Measurements from ENCODE around the gene LRRC32.
A peak's percentile ranks its signal among the peaks of the same experiment; 100 is the strongest.

The LRRC32 gene

GRCh38 chr11:76673176-76674142 lies 2.9 kb upstream of the LRRC32 start:
- Histone ChIP-seq H4K20me1 (ENCODE audit: low read depth, low read length) (no peaks in the 10 kb centered on the region), H3K9me2 (replicated peaks; ENCODE audit: insufficient read depth, low read length) (no peaks in the 10 kb centered on the region), H3K9me3 (ENCODE audit: insufficient read depth, low read length) (no peaks in the 10 kb centered on the region), H3K27me3 (ENCODE audit: low read length) (no peaks in the 10 kb centered on the region), H3K4me2 (ENCODE audit: low read depth, low read length, poor library complexity, severe bottlenecking) (peak overlapping the region; percentile 47), H3K27ac (ENCODE audit: low read depth, low read length) (peak overlapping the region; percentile 73), H2AFZ (ENCODE audit: low read depth, low read length, severe bottlenecking) (no peak overlapping the region), H3K9ac (ENCODE audit: low read length) (peak overlapping the region; percentile 18; the same call in 1 of the 2 replicates), H3K36me3 (ENCODE audit: low read length) (no peaks in the 10 kb centered on the region), H3K79me2 (ENCODE audit: insufficient read depth, low read length) (no peaks in the 10 kb centered on the region), H3K4me3 (ENCODE audit: insufficient read depth, low read length, poor library complexity, severe bottlenecking) (no peak overlapping the region), H3F3A (ENCODE audit: insufficient read depth) (peaks cover 37% of the 10 kb centered on the region)
- TF ChIP-seq, protein P1, sequence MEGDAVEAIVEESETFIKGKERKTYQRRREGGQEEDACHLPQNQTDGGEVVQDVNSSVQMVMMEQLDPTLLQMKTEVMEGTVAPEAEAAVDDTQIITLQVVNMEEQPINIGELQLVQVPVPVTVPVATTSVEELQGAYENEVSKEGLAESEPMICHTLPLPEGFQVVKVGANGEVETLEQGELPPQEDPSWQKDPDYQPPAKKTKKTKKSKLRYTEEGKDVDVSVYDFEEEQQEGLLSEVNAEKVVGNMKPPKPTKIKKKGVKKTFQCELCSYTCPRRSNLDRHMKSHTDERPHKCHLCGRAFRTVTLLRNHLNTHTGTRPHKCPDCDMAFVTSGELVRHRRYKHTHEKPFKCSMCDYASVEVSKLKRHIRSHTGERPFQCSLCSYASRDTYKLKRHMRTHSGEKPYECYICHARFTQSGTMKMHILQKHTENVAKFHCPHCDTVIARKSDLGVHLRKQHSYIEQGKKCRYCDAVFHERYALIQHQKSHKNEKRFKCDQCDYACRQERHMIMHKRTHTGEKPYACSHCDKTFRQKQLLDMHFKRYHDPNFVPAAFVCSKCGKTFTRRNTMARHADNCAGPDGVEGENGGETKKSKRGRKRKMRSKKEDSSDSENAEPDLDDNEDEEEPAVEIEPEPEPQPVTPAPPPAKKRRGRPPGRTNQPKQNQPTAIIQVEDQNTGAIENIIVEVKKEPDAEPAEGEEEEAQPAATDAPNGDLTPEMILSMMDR (IDR thresholded peaks at IDR 0.05; ENCODE audit: insufficient read depth, low read length, poor library complexity, severe bottlenecking): no peak
- no peak for TF ChIP-seq EZH2phosphoT487 (conservative IDR thresholded peaks at IDR 0.05; ENCODE audit: low read length)

DNA sequence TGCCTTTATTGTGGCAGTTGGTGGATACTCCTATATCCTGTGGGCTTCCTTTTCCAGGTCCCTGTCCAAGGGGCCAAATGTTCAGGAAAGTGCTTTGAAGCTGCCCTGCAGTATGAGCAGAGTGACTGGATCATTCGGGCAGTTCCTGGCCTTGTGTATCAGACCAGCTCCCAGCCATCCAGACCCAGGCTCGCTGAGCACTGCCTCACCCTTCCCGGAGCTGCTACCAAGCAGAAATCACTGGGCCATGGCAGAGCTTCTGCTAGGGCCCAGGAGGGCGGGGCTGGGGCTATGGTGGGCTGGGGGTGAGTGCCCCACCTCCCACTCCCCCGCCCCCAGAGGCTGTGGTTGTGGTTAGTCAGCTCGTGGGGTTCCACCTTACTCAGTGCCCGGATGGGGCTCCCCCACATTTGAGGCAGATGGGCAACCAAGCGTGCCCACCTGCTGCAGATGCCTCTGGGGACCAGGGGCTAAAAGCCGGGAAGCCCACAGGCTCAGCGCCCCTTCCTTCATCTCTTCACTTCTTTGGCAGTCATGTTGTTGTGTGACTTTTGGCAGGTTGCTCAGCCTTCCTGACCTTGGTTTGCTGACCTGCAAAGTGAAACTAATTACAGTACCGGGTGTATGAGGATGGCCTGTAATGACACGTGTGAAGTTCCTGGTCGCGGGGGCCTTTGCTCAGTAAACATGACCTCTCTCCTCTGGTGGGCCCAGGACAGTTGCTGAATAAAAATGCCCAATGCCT lies 2.1 kb upstream of the LRRC32 start:
- Histone ChIP-seq H4K20me1 (ENCODE audit: low read depth, low read length) (no peaks in the 10 kb centered on the region), H3K9me2 (replicated peaks; ENCODE audit: insufficient read depth, low read length) (no peaks in the 10 kb centered on the region), H3K9ac (ENCODE audit: low read length) (peak overlapping the region; percentile 37; the same call in 1 of the 2 replicates), H2AFZ (ENCODE audit: low read depth, low read length, severe bottlenecking) (no peak overlapping the region), H3K9me3 (ENCODE audit: insufficient read depth, low read length) (no peaks in the 10 kb centered on the region), H3F3A (ENCODE audit: insufficient read depth) (peaks cover 37% of the 10 kb centered on the region), H3K27ac (ENCODE audit: low read depth, low read length) (peak overlapping the region; percentile 73), H3K4me3 (ENCODE audit: insufficient read depth, low read length, poor library complexity, severe bottlenecking) (no peak overlapping the region), H3K4me2 (ENCODE audit: low read depth, low read length, poor library complexity, severe bottlenecking) (peak overlapping the region; percentile 47), H3K79me2 (ENCODE audit: insufficient read depth, low read length) (no peaks in the 10 kb centered on the region), H3K27me3 (ENCODE audit: low read length) (no peaks in the 10 kb centered on the region), H3K36me3 (ENCODE audit: low read length) (no peaks in the 10 kb centered on the region)
- TF ChIP-seq, protein P1 (IDR thresholded peaks at IDR 0.05; ENCODE audit: insufficient read depth, low read length, poor library complexity, severe bottlenecking): no peak
- TF ChIP-seq EZH2phosphoT487 (conservative IDR thresholded peaks at IDR 0.05; ENCODE audit: low read length): peak; percentile 97

DNA sequence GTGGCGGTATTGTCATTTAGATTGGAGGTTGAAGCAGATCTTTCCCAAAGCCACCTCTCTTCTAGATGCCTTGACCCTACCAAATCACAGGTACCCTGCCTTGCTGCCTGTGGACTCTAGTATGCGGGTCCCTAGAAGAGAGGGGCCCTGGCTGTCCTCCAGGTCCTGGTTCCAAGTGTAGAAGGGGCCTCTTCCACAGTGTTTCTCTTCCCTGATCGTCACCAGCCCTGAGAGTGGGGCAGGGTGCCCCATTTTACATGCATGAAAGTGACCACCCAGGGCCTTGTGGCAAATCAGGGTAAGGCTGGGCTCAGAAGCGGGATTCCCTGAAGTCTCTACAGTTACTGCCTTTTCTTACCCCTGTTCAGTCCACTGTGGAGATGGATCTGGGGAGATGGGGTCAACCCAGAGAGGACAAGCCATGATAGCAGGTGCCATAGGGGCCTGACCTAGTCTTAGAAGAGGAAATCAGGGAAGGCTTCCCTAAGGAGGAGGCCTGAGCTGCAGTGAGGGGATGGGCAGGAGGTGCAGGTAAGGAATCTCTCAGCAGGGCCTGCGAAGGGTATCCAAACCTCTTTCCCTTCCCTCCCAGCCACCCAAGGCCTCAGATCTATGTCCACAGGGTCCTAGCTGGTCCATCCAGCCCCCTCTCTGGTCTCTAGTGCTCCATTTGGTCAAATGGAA lies 1.2 kb upstream of the LRRC32 start:
- H3K79me2 ChIP-seq (ENCODE audit: insufficient read depth, low read length): no peaks in the 10 kb centered on the region
- no peaks in the 10 kb centered on the region for H3K27me3 ChIP-seq (ENCODE audit: low read length)
- peaks cover 37% of the 10 kb centered on the region for H3F3A ChIP-seq (ENCODE audit: insufficient read depth)
- H2AFZ ChIP-seq (ENCODE audit: low read depth, low read length, severe bottlenecking): no peak overlapping the region
- H3K27ac ChIP-seq (ENCODE audit: low read depth, low read length): peak overlapping the region; percentile 71
- H3K4me3 ChIP-seq (ENCODE audit: insufficient read depth, low read length, poor library complexity, severe bottlenecking): no peak overlapping the region
- TF ChIP-seq EZH2phosphoT487 (conservative IDR thresholded peaks at IDR 0.05; ENCODE audit: low read length): no peak
- TF ChIP-seq, protein P1 (IDR thresholded peaks at IDR 0.05; ENCODE audit: insufficient read depth, low read length, poor library complexity, severe bottlenecking): no peak
- no peaks in the 10 kb centered on the region for H4K20me1 ChIP-seq (ENCODE audit: low read depth, low read length)
- peak overlapping the region; percentile 46 for H3K4me2 ChIP-seq (ENCODE audit: low read depth, low read length, poor library complexity, severe bottlenecking)
- H3K9me3 ChIP-seq (ENCODE audit: insufficient read depth, low read length): no peaks in the 10 kb centered on the region
- H3K36me3 ChIP-seq (ENCODE audit: low read length): no peaks in the 10 kb centered on the region
- no peaks in the 10 kb centered on the region for H3K9me2 ChIP-seq (replicated peaks; ENCODE audit: insufficient read depth, low read length)
- H3K9ac ChIP-seq (ENCODE audit: low read length): peak overlapping the region; percentile 37; the same call in 1 of the 2 replicates
